ENCODE data around the gene GPR141.

DNA sequence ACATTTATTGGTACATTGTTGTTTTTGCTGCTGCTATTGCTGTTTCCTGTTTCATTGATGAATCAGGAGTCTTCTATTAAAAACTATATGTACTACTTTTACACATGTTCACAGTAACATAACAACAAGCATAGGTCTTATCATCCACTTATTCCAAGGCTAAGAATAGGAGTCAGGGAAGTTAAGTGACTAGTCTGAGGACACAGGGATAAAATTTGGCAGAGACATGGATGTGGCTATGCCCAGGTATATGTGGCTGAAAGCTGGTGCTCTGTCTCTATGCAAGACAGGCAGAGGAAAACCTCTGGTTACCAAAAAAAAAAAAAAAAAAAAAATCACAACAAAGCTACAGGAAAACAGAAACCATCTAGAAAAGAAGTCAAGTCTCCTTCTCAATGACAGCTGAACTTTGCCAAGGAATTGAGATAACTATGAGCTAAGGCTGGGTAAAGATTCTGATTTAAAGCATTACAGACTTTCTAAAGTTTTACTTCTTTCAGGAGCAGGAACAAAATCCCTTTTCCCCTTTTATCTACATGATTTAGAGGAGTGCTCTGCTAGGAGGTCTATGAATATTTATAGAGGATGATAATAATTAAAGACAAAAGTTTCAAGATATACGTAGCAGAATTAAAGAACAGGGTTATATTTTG, 70.0 kb downstream of the GPR141 start:
- TF ChIP-seq, protein P1, sequence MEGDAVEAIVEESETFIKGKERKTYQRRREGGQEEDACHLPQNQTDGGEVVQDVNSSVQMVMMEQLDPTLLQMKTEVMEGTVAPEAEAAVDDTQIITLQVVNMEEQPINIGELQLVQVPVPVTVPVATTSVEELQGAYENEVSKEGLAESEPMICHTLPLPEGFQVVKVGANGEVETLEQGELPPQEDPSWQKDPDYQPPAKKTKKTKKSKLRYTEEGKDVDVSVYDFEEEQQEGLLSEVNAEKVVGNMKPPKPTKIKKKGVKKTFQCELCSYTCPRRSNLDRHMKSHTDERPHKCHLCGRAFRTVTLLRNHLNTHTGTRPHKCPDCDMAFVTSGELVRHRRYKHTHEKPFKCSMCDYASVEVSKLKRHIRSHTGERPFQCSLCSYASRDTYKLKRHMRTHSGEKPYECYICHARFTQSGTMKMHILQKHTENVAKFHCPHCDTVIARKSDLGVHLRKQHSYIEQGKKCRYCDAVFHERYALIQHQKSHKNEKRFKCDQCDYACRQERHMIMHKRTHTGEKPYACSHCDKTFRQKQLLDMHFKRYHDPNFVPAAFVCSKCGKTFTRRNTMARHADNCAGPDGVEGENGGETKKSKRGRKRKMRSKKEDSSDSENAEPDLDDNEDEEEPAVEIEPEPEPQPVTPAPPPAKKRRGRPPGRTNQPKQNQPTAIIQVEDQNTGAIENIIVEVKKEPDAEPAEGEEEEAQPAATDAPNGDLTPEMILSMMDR (IDR thresholded peaks at IDR 0.05), result no peak
- TF ChIP-seq POLR2A (IDR thresholded peaks at IDR 0.05; ENCODE audit: low read depth) (no peak), EP300 (IDR thresholded peaks at IDR 0.05) (no peak), POLR2AphosphoS5 (IDR thresholded peaks at IDR 0.05) (no peak)
